NCI-H2227 (cell line): ENCODE results near the gene F7.

Experiments
- DNase-seq: peaks from one replicate; lab custom pipeline; 2025; ENCODE audit not compliant: unreplicated experiment; lab: John Stamatoyannopoulos, UW

The F7 gene

DNA sequence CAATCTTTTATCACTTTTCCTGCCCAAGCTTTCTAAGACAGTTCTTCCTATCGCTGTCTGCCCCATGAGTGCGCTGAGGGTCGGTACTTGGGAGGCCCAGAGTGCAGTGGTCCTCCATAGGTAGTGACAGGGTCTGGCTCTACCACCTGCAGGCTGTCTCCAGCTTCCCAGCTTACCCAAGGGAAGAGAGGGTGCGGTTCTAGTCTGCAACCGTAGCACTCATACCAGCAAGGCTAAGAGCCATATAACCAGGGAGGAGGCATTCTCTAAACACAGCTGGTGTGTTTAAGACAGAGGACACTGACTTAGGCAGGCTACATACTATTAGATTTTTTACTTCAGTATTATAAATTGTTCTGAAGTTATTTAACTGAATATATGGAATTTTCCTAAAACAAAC, 61.1 kb downstream of the F7 start:
- no peak for DNase-seq

DNA sequence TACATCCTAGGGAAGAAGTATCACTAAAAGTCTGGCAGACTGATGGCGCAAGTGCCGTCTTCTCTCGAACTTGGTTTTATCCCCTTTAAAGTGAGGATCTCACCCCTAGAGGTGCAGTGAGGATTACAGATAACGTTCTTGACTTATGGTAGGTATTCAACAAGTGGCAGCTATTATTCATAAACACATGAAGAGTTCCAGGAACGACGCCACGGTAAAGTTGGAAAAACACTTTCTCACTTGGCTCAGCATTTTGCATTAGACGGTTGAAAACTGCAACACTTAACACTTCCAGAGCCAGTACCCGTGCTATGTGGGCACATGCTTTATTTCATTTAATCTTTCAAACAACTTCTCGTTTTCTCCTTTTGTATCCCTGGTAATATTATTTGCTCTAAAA, 61.6 kb downstream of the F7 start:
- no peak for DNase-seq

- DNase-seq = no peak
Observed at GRCh38 chr13:113167575-113167974, 62.0 kb downstream of the F7 start.

DNA sequence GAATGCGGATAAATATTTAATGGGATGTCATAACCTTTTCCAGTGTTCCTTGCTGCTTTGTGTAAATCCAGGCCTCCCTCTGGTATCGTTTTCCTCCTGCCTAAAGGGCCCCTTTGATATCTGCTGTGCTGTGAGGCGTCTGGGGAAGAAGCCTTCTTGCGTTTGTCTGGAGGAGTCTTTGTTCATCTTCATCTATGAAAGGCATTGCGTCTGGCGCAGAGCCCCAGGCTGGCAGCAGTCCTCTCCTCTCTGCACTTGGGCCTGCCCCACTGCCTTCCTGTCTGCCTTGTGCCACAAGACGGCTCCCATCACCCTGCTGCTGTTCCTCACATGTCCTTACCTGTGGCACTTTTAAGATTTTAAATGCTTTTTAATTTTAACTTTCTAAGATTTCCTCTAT, 62.6 kb downstream of the F7 start:
- DNase-seq = no peak

GRCh38 chr13:113169277-113170272, 64.0 kb downstream of the F7 start:
- no peak for DNase-seq
